Measurements from ENCODE around the gene PCBD2.

The PCBD2 gene

GRCh38 chr5:135008981-135009735 is 104.2 kb downstream of the PCBD2 start:
- no peak for DNase-seq

GRCh38 chr5:135009736-135010501 is 105.0 kb downstream of the PCBD2 start:
- DNase-seq, result no peak

- peak; percentile 39 for DNase-seq
Observed at GRCh38 chr5:135010502-135011354, 105.8 kb downstream of the PCBD2 start.

- no peak for DNase-seq
Observed at GRCh38 chr5:135011355-135012032, 106.6 kb downstream of the PCBD2 start.

- DNase-seq, result no peak
Observed at GRCh38 chr5:135012033-135012588, 107.2 kb downstream of the PCBD2 start.

All from hematopoietic multipotent progenitor cell treated with erythropoietin and hydrocortisone succinate and interleukin-3 and kit ligand, for 6 days (in vitro differentiated cells).